Medulla oblongata (tissue), 1 donor: ENCODE results near the gene MSRB2.
A peak's percentile ranks its signal among the peaks of the same experiment; 100 is the strongest.
"Not testable (repeated sequence)": the region's sequence is repeated elsewhere in the genome, so short reads cannot be mapped to it uniquely, and the experiment has no call there.

Experiments
- DNase-seq: peaks from one replicate; pipeline ENCODE4 v3.0.0-alpha.2; 2015; ENCODE audit errors: extremely low spot score

MSRB2 gene

GRCh38 chr10:23070092-23070912 is 25.1 kb upstream of the MSRB2 start:
- DNase-seq, result not testable (repeated sequence)

GRCh38 chr10:23070913-23071218 is 24.5 kb upstream of the MSRB2 start:
- DNase-seq, result no peak

- DNase-seq, result not testable (repeated sequence)
These were observed 22.8 kb upstream of the MSRB2 start for GRCh38 chr10:23072593-23072992.

GRCh38 chr10:23073527-23073926 is 21.9 kb upstream of the MSRB2 start:
- DNase-seq, result no peak

GRCh38 chr10:23075672-23076071 is 19.7 kb upstream of the MSRB2 start:
- no peak for DNase-seq

GRCh38 chr10:23078114-23078513 is 17.3 kb upstream of the MSRB2 start:
- no peak for DNase-seq

GRCh38 chr10:23079700-23080099 is 15.7 kb upstream of the MSRB2 start:
- DNase-seq, result no peak

- no peak for DNase-seq
These were observed 15.1 kb upstream of the MSRB2 start for GRCh38 chr10:23080262-23080661.

- no peak for DNase-seq
These were observed 14.1 kb upstream of the MSRB2 start for GRCh38 chr10:23081221-23081750.

GRCh38 chr10:23081891-23082290 is 13.5 kb upstream of the MSRB2 start:
- no peak for DNase-seq

- DNase-seq, result no peak
These were observed 6.8 kb upstream of the MSRB2 start for GRCh38 chr10:23088609-23089008.

GRCh38 chr10:23094786-23095403 is 484 bp upstream of the MSRB2 start:
- DNase-seq, result no peak

- DNase-seq, result peak; percentile 70
These were observed 805 bp downstream of the MSRB2 start for GRCh38 chr10:23095966-23096801.

- DNase-seq, result no peak
These were observed 1.6 kb downstream of the MSRB2 start for GRCh38 chr10:23096802-23097549.

- DNase-seq, result no peak
These were observed 3.7 kb downstream of the MSRB2 start for GRCh38 chr10:23099079-23099478.

GRCh38 chr10:23099816-23100215 is 4.4 kb downstream of the MSRB2 start:
- DNase-seq, result no peak

- DNase-seq, result no peak
These were observed 5.1 kb downstream of the MSRB2 start for GRCh38 chr10:23100331-23101030.

GRCh38 chr10:23106331-23107072 is 11.1 kb downstream of the MSRB2 start:
- no peak for DNase-seq

GRCh38 chr10:23110722-23111516 is 15.5 kb downstream of the MSRB2 start:
- DNase-seq, result peak; percentile 33
